Cardiac fibroblast (primary cell): ENCODE data around the gene NDUFB4.

Experiments
- DNase-seq, 2 donors: peaks; one replicate each; pipeline versions ENCODE4 v3.0.0 to v3.0.0-alpha.2; 2010; ENCODE audit warnings: low read depth in 2 of 2
- H3K4me3 ChIP-seq, 2 donors: replicated peaks in 1 of 2; 1 replicate in 1 of 2; 2 replicates in 1 of 2; pipeline ENCODE4 v1.5.1; 2011; ENCODE audit warnings: low read depth in 2 of 2, low read length in 2 of 2, mild to moderate bottlenecking in 2 of 2, moderate library complexity in 1 of 2
- CTCF ChIP-seq: IDR thresholded peaks from one replicate; pipeline ENCODE4 v1.5.1; 2011; ENCODE audit warnings: low read depth, mild to moderate bottlenecking, low read length, inconsistent platforms

Gene NDUFB4

GRCh38 chr3:120587332-120587975 lies 8.7 kb upstream of the NDUFB4 start:
- DNase-seq: no peak
- TF ChIP-seq CTCF: no peak
- H3K4me3 ChIP-seq: no peak overlapping the region

- TF ChIP-seq CTCF: no peak
- peak overlapping the region; percentile 78 to 83 for H3K4me3 ChIP-seq
- DNase-seq: no peak
These were observed 384 bp upstream of the NDUFB4 start for GRCh38 chr3:120595788-120596115.

GRCh38 chr3:120596853-120597223 lies 702 bp downstream of the NDUFB4 start:
- DNase-seq: no peak
- H3K4me3 ChIP-seq: peak overlapping the region; percentile 78 to 83
- no peak for TF ChIP-seq CTCF

- no peak for TF ChIP-seq CTCF
- H3K4me3 ChIP-seq: peak overlapping the region in 1 of 2 donors; percentile 52
- DNase-seq: no peak
These were observed 1.4 kb downstream of the NDUFB4 start for GRCh38 chr3:120597445-120598049.

- no peak for DNase-seq
- no peak for TF ChIP-seq CTCF
- H3K4me3 ChIP-seq: no peak overlapping the region
These were observed 3.1 kb downstream of the NDUFB4 start for GRCh38 chr3:120599211-120599610.

GRCh38 chr3:120601554-120601953 lies 5.4 kb downstream of the NDUFB4 start:
- no peak for DNase-seq
- TF ChIP-seq CTCF: no peak
- no peak overlapping the region for H3K4me3 ChIP-seq

GRCh38 chr3:120602682-120603081 lies 6.5 kb downstream of the NDUFB4 start:
- TF ChIP-seq CTCF: no peak
- DNase-seq: no peak
- no peak overlapping the region for H3K4me3 ChIP-seq
